Activated CD8-positive, alpha-beta memory T cell treated with anti-CD3 and anti-CD28 coated beads for 24 hours (primary cell): ENCODE results near the gene ANGPT4.

ENCODE experiments used
- DNase-seq: peaks from one replicate; pipeline ENCODE4 v3.0.0-alpha.2; 2020

The ANGPT4 gene

DNA sequence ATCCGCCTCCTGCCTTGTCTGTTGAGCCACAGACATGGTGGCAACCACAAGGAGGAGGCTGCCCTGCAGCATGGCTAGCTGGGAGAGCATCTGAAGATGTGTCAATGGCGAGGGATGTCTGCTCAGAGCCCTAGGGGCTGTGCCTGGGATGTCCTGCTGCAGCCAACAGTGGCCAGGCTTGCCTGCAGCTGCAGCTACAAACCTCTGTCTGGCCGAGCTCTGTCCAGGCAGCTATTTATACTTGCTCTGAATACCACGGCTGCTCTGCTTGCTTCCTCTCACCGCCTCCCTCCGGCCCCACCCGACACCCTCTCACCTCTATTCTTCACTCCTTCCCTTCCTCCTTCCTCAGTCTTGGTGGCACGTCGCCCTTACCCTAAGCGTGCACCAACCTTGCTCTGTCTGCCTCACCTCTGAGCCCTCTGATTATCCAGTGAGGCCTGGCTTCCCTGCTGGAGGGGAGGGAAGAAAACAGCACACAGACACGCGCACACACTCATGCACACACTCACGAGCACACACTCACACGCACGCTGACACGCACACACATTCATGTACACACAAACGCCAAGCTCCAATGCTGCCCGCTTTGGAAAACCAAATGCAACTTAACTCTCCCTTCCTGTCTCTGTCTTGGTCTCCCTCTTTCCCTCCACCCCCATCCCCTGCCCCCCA lies at the start of gene ANGPT4:
Gene ANGPT4 (minus strand): TSS at position 210 of the 675 bp plus-strand sequence. CDS start 120 bp downstream, at position 90.
- DNase-seq, result no peak

DNA sequence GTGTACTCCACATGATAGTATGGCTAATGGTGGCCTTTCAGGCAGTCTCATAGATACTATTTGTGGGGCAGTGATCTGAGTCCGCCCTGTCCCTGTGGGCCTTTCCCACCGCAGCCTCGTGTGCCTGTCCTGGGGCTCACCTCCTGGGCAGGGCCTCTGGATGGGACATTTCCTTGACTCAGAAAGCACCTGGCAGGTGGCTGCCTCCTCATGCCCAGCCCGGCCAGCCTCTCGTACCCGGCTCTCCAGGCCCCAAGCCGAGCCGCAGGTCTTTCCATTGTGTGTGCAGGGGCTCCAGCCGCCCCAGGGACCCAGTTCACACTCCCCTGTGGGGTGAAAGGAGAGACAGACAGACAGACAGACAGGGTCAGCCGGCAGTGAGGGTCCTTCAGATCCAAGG lies 47.7 kb upstream of the ANGPT4 start:
- DNase-seq, result no peak

DNA sequence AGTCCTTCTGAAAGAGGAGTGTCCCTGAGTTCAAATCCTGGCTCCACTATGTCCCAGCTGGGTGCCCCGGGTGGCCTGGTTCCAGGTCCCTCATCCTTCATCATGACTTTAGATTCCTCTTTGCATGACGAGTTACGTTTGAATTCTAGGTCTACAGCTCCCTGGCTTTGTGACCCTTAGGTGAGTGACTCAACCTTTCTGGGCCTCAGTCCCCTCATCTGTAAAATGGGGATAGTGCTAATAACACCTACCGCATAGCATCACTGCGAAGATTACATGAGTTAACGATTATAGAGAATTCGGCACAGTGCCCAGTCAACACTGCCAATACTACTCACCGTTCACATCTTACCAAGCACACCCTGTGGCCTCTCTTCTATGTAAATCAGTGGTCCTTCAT lies 46.5 kb upstream of the ANGPT4 start:
- no peak for DNase-seq

- no peak for DNase-seq
Measured at GRCh38 chr20:962223-962622, 46.1 kb upstream of the ANGPT4 start.

DNA sequence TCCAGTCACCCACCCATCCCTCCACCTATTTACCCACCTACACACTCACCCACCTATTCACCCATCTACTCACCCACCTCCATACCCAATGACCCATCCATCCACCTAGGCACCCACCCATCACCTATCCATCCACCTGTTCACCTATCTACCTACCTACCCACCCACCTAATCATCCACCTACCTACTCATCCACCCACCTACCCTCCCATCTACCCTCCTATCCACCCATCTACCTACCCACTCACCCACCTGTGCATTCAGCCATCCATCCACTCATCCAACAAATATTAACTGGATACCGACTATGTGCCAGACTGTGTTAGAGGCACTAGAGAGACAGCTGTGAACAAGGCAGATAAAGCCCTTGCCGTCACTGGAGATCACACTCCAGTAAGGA lies 45.6 kb upstream of the ANGPT4 start:
- no peak for DNase-seq

DNA sequence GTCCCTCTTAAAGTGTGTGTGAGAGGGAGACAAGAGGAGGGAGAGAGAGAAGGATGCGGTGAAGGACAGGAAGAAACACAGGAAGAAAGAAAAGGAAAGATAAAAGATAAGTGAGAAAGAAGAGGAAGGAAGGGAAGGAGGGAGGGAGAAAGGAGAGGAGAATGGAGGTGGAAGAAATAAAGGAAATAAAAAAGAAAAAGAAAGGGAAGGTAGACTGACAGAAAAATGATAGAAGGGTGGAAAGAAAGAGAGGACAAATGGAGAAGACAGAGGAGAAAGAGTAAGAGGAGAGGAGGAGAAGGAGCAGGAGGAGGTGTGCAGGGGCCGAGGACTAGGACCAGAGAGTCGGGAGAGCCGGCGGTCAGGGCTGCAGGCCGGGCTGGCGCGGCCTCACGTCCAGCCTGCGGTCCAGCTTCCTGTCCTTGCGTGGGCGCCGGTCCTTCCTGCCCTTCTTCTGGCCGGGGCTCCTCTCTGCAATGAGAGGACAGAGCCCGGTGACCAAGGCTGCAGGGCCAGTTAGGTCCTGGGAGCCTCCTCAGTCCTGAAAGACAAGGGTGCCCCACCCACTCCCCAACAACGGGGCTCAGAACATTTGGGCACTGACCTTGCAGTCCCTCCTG lies 44.0 kb upstream of the ANGPT4 start:
- no peak for DNase-seq

GRCh38 chr20:958936-959815 lies 43.0 kb upstream of the ANGPT4 start:
- no peak for DNase-seq

- DNase-seq, result no peak
Measured at GRCh38 chr20:957544-957943, 41.4 kb upstream of the ANGPT4 start.

DNA sequence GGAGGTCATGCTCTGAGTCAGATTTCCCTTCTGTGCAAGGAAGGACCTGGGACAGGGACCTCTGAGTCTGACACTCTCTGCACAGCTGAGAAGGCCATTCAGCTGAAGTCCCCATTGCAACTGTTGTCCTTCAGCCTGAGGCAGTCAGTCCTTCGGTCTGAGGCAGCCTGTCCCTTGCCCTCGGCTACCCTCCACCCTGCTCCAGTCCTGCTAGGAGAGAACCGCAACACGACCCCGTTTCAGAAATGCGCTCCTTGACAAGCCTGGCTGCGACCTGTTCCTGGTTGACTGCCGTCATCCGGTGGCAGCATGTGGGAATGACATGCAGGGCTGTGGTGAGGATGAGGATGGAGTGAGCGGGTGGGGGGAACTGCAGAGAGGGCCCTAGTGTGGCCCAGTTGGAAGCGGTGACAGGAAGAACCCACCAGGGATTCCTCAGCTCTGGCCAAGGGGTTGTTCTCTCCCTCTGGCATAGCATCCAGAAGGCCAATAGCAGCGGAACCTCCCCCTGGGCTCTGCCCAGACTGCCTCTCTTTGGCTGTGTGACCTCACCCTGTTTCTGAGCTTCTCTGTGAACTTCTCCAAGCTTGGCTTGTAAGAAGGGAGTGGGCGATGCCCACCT lies 40.3 kb upstream of the ANGPT4 start:
- DNase-seq, result peak; percentile 94

DNA sequence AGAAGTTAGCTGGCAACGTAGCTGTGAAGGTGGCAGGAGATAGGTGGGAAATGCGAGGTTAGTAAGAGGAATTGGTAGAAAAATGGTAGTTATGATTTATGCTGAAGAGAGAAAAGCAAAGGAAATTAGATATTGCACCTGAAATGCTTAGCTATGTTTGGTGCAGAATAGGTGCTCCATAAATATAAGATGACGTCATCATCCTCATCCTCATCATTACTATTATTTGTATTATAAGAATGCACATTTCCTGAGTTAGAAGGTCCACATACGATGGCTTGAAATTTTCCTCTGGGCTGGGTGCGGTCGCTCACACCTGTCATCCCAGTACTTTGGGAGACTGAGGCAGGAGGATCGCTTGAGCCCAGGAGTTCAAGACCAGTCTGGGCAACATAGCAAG lies 39.5 kb upstream of the ANGPT4 start:
- DNase-seq, result no peak

DNA sequence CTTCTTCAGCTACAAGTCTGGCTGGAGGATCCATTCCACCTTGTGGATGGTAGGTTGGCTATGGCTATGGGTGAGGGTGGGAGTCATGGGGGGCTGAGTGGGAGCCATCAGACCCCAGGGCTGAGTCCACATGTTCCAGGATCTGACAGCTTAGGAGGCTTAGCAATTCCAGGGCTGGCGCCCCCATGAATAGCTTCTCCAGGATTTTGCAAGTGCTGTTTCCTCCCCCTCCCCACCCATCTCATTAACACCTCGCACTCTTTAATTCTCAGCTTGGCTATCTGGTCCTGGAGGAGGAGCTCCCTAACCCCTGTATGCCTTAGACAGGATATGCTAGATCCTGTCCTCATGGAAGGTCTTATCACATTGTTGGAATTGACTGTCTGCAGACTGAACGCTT lies 39.0 kb upstream of the ANGPT4 start:
- no peak for DNase-seq

- no peak for DNase-seq
Measured at GRCh38 chr20:953742-954141, 37.6 kb upstream of the ANGPT4 start.

- no peak for DNase-seq
Measured at GRCh38 chr20:952196-952795, 36.2 kb upstream of the ANGPT4 start.

- no peak for DNase-seq
Measured at GRCh38 chr20:951384-952169, 35.4 kb upstream of the ANGPT4 start.

DNA sequence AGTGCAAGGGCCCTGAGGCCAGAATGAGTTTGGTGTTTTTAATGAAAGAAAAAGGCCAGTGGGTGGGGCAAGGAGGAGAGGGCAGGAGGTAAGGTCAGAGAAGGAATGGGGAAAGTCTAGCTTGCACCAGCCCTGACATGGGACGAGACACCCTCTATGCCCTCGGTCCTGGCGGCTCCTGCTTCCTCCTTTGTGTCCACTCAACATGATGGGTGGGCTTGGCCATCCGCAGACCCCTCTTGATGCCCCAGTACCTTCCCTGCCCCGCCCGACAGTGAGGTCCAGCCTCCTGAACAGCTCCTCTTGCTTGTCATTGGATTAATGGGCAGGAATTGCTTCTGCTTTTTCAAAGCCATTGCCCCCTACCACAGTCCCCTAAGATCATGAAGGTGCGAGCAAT lies 33.6 kb upstream of the ANGPT4 start:
- no peak for DNase-seq

GRCh38 chr20:946826-947225 lies 30.7 kb upstream of the ANGPT4 start:
- no peak for DNase-seq

DNA sequence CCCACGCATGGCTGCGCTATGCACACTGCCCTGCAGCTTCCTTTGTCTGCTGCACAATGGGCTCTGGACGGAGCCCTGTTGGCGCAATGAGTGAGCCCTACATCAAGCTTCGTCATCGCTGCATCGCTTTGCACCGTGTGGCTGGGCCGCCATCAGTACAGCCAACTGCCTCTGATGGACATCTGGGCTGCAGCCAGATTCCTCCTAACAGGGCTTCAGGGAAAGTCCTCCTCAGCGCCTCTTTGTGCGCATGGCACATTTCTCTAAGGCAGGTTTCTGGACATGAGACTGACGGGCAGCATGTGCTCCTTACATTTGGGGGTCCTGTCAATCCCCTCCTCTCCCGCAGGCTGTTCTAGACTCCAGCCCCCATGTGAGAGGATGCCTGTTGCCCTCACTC lies 29.7 kb upstream of the ANGPT4 start:
- no peak for DNase-seq

GRCh38 chr20:944774-945410 lies 28.8 kb upstream of the ANGPT4 start:
- no peak for DNase-seq

DNA sequence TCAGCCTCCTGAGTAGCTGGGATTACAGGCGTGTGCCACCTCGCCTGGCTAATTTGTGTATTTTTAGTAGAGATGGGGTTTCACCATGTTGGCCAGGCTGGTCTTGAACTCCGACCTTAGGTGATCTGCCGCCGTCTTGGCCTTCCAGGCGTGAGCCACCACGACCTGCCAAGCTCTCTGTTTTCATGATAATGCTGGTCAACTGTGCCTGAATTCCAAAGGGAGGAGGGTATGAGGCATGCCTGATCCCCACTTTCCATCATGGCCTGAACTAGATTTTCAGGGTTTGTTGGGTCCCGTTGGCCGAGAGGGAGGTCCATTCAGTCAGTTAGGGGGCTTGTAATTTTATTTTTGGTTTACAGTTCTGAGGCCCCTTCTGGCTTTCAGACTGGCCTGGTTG lies 28.0 kb upstream of the ANGPT4 start:
- no peak for DNase-seq

- DNase-seq, result no peak
Measured at GRCh38 chr20:942611-943010, 26.5 kb upstream of the ANGPT4 start.

DNA sequence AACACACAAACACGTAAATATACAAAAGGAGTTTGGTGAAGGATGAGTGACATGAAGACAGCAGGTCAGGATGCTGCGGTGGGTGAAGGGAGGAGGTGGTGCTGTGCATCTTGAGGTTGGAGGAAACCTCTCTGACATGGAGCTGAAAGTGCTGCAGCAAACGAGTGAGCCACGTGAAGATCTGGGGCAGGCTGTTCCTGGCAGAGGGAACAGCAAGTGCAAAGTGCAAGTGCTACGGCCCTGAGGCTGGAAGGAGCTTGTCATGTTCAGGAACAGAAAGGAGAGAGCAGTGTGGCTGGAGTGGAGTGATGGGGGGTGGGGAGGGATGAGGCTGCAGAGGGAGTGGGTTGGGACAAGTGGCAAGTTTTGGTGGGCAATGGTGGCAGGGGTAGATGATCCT lies 24.8 kb upstream of the ANGPT4 start:
- no peak for DNase-seq

DNA sequence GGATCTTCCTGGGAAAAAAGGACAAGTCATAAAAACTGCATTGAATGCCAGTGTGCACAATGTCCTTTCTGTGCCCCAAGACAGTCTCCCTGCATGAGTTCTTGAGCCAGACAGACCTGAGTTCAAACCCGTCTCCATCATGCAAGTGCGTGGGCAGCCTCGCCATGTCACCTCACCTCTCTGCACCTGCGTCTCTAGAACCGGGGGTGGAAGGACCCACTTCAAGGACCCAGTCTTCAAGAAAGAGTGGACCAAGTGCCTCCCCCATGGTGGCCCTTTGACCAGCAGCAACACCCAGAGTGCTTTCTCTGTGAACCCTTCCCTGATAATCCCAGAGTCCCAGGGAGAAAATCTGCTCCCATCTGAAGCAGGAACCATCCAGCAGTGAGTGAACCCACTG lies 23.5 kb upstream of the ANGPT4 start:
- DNase-seq, result no peak
